Mesenchymal stem cell (in vitro differentiated cells and primary cell): ENCODE results near the gene MROH8.
A peak's percentile ranks its signal among the peaks of the same experiment; 100 is the strongest.

Experiments used
- DNase-seq: peaks from one replicate; pipeline ENCODE4 v3.0.0-alpha.2; 2013
- H2AFZ ChIP-seq: one replicate; pipeline ENCODE4 v1.6.1; 2013; ENCODE audit warnings: low read depth, mild to moderate bottlenecking, control low read depth, inconsistent platforms, low read length, moderate library complexity
- H2AK5ac ChIP-seq: 2 replicates; pipeline ENCODE4 v1.6.1; 2013; ENCODE audit warnings: low read length, moderate library complexity, mild to moderate bottlenecking, inconsistent platforms; ENCODE audit not compliant: severe bottlenecking
- H2BK120ac ChIP-seq: one replicate; pipeline ENCODE4 v1.6.1; 2013; ENCODE audit warnings: low read depth, mild to moderate bottlenecking, inconsistent platforms, low read length, moderate library complexity
- H2BK12ac ChIP-seq, 2 experiments: one replicate each; pipeline ENCODE4 v1.6.1; 2013; ENCODE audit warnings: inconsistent platforms in 2 of 2, low read length in 2 of 2, mild to moderate bottlenecking in 2 of 2, moderate library complexity in 2 of 2, control low read depth in 1 of 2
- H2BK15ac ChIP-seq: one replicate; pipeline ENCODE4 v1.6.1; 2013; ENCODE audit warnings: mild to moderate bottlenecking, low read depth, inconsistent platforms; ENCODE audit not compliant: poor library complexity, severe bottlenecking
- H2BK5ac ChIP-seq: 2 replicates; pipeline ENCODE4 v1.6.1; 2013; ENCODE audit warnings: low read depth, mild to moderate bottlenecking, low read length, control low read depth, inconsistent platforms; ENCODE audit not compliant: poor library complexity, severe bottlenecking
- H3K14ac ChIP-seq, 2 experiments: one replicate each; pipeline ENCODE4 v1.6.1; 2013; ENCODE audit warnings: inconsistent platforms in 2 of 2, low read length in 2 of 2, control low read depth in 1 of 2, mild to moderate bottlenecking in 1 of 2, moderate library complexity in 1 of 2
- H3K18ac ChIP-seq, 2 experiments: one replicate each; pipeline ENCODE4 v1.6.1; 2013; ENCODE audit warnings: inconsistent platforms in 2 of 2, low read length in 2 of 2, control low read depth in 1 of 2, low read depth in 1 of 2, mild to moderate bottlenecking in 1 of 2
- H3K23ac ChIP-seq, 2 experiments: one replicate each; pipeline ENCODE4 v1.6.1; 2013; ENCODE audit warnings: inconsistent platforms in 2 of 2, low read length in 2 of 2, mild to moderate bottlenecking in 2 of 2, moderate library complexity in 2 of 2, control low read depth in 1 of 2
- H3K27ac ChIP-seq: 2 replicates; pipeline ENCODE4 v1.5.1; 2013; ENCODE audit warnings: mild to moderate bottlenecking, moderate library complexity, low read length, control low read depth, inconsistent platforms; ENCODE audit not compliant: poor library complexity, severe bottlenecking
- H3K27me3 ChIP-seq, 2 experiments: 2 replicates each; pipeline versions ENCODE4 v1.6.1 to v1.7.0; 2013; ENCODE audit warnings: low read length in 2 of 2, mild to moderate bottlenecking in 2 of 2, moderate library complexity in 2 of 2, control low read depth in 1 of 2, inconsistent platforms in 1 of 2; ENCODE audit not compliant: control insufficient read depth in 1 of 2, insufficient read depth in 1 of 2
- H3K36me3 ChIP-seq, 2 experiments: 2 replicates each; pipeline versions ENCODE4 v1.6.1 to v1.7.0; 2013; ENCODE audit warnings: low read length in 2 of 2, control low read depth in 1 of 2, inconsistent platforms in 1 of 2, low read depth in 1 of 2, mild to moderate bottlenecking in 1 of 2; ENCODE audit not compliant: insufficient read depth in 2 of 2, control insufficient read depth in 1 of 2
- H3K4ac ChIP-seq, 2 experiments: one replicate each; pipeline ENCODE4 v1.6.1; 2013; ENCODE audit warnings: inconsistent platforms in 2 of 2, low read length in 2 of 2, mild to moderate bottlenecking in 2 of 2, moderate library complexity in 2 of 2, control low read depth in 1 of 2, low read depth in 1 of 2
- H3K4me1 ChIP-seq: 2 replicates; pipeline ENCODE4 v1.6.1; 2013; ENCODE audit warnings: low read depth, low read length, control low read depth; ENCODE audit not compliant: control insufficient read depth, insufficient read depth
- H3K4me2 ChIP-seq: 2 replicates; pipeline ENCODE4 v1.6.1; 2013; ENCODE audit warnings: low read length, mild to moderate bottlenecking, inconsistent platforms; ENCODE audit not compliant: poor library complexity, severe bottlenecking
- H3K4me3 ChIP-seq, 2 experiments: 2 replicates each; pipeline versions ENCODE4 v1.5.1 to v1.7.0; 2013; ENCODE audit warnings: low read length in 2 of 2, mild to moderate bottlenecking in 2 of 2, control low read depth in 1 of 2, low read depth in 1 of 2; ENCODE audit not compliant: insufficient read depth in 1 of 2
- H3K79me1 ChIP-seq: replicated peaks from 2 replicates; pipeline ENCODE4 v1.6.1; 2013; ENCODE audit warnings: mild to moderate bottlenecking, control low read depth, low read length, inconsistent platforms; ENCODE audit not compliant: poor library complexity, severe bottlenecking
- H3K9ac ChIP-seq: 2 replicates; pipeline ENCODE4 v1.7.0; 2013; ENCODE audit warnings: mild to moderate bottlenecking, low read length, moderate library complexity
- H3K9me3 ChIP-seq: 2 replicates; pipeline ENCODE4 v1.7.0; 2013; ENCODE audit warnings: mild to moderate bottlenecking, low read length; ENCODE audit not compliant: control insufficient read depth
- H4K8ac ChIP-seq: one replicate; pipeline ENCODE4 v1.6.1; 2013; ENCODE audit warnings: inconsistent platforms, mild to moderate bottlenecking, low read length, moderate library complexity
- H4K91ac ChIP-seq: one replicate; pipeline ENCODE4 v1.6.1; 2013; ENCODE audit warnings: mild to moderate bottlenecking, low read length, inconsistent platforms
- WGBS: methylation state at CpG from one replicate; pipeline ENCODE4 v1.1.7; 2013; ENCODE audit warnings: mixed read lengths; 5-methylcytosine and 5-hydroxymethylcytosine counted together

The MROH8 gene

DNA sequence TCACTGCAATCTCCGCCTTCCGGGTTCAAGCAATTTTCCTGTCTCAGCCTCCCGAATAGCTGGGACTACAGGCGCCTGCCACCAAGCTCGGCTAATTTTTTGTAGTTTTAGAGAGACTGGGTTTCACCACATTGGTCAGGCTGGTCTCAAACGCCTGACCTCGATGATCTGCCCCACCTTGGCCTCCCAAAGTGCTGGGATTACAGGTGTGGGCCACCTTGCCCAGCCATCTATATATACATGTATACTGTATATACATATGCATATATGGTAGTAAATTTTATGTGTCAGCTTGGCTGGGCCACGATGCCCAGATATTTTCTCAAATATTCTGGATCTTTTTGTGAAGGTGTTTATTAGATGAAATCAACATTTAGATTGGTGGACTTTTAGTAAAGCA, 102.3 kb downstream of the MROH8 start:
- no peak overlapping the region for H3K23ac ChIP-seq
- no peak overlapping the region for H2BK15ac ChIP-seq
- peaks cover 21% of the 10 kb centered on the region for H3K79me1 ChIP-seq
- no peak overlapping the region for H2BK5ac ChIP-seq
- no peaks in the 10 kb centered on the region for H3K4me1 ChIP-seq
- H3K27me3 ChIP-seq = no peaks in the 10 kb centered on the region
- no peak overlapping the region for H4K8ac ChIP-seq
- H4K91ac ChIP-seq = no peak overlapping the region
- H3K36me3 ChIP-seq = no peaks in the 10 kb centered on the region
- no peak overlapping the region for H2BK12ac ChIP-seq
- no peak for DNase-seq
- no peak overlapping the region for H2AK5ac ChIP-seq
- H3K4me2 ChIP-seq = no peak overlapping the region
- H3K18ac ChIP-seq = no peak overlapping the region
- H3K4me3 ChIP-seq = no peak overlapping the region
- 99% methylated on average over 6 of the region's 8 CpGs for WGBS
- H3K9ac ChIP-seq = no peak overlapping the region
- no peak overlapping the region for H2BK120ac ChIP-seq
- no peak overlapping the region for H3K4ac ChIP-seq
- H3K14ac ChIP-seq = no peak overlapping the region
- H2AFZ ChIP-seq = no peak overlapping the region
- H3K9me3 ChIP-seq = no peaks in the 10 kb centered on the region
- H3K27ac ChIP-seq = no peak overlapping the region

- Histone ChIP-seq H2BK5ac (no peak overlapping the region), H2BK12ac (no peak overlapping the region), H4K91ac (no peak overlapping the region), H2AFZ (no peak overlapping the region), H3K9me3 (no peaks in the 10 kb centered on the region), H2AK5ac (no peak overlapping the region), H3K27me3 (no peaks in the 10 kb centered on the region), H2BK15ac (no peak overlapping the region), H3K36me3 (no peaks in the 10 kb centered on the region), H3K4ac (no peak overlapping the region), H3K23ac (no peak overlapping the region), H3K18ac (no peak overlapping the region), H3K79me1 (peaks cover 17% of the 10 kb centered on the region), H3K27ac (no peak overlapping the region), H3K9ac (no peak overlapping the region), H4K8ac (no peak overlapping the region), H3K4me3 (no peak overlapping the region), H3K4me1 (peaks cover 3% of the 10 kb centered on the region), H3K4me2 (no peak overlapping the region), H3K14ac (no peak overlapping the region), H2BK120ac (no peak overlapping the region)
- peak; percentile 71 for DNase-seq
- WGBS = 67% methylated on average over 2 of the region's 3 CpGs
Observed at GRCh38 chr20:37075932-37076685, 103.2 kb downstream of the MROH8 start.

GRCh38 chr20:37072293-37073196, 106.8 kb downstream of the MROH8 start:
- Histone ChIP-seq H2AK5ac (no peak overlapping the region), H2BK12ac (no peak overlapping the region), H3K4ac (no peak overlapping the region), H2BK120ac (no peak overlapping the region), H2BK15ac (no peak overlapping the region), H2AFZ (no peak overlapping the region), H4K8ac (no peak overlapping the region), H3K27me3 (no peaks in the 10 kb centered on the region), H3K23ac (no peak overlapping the region), H3K18ac (peak overlapping the region in 1 of 2 experiments; percentile 43), H4K91ac (no peak overlapping the region), H3K27ac (no peak overlapping the region), H3K36me3 (no peaks in the 10 kb centered on the region), H3K4me1 (peaks cover 3% of the 10 kb centered on the region), H3K9me3 (no peaks in the 10 kb centered on the region), H3K4me3 (no peak overlapping the region), H3K14ac (no peak overlapping the region), H2BK5ac (no peak overlapping the region), H3K9ac (no peak overlapping the region), H3K79me1 (peaks cover 12% of the 10 kb centered on the region), H3K4me2 (no peak overlapping the region)
- no peak for DNase-seq
- WGBS = over 99% methylated on average over 10 of the region's 17 CpGs

DNA sequence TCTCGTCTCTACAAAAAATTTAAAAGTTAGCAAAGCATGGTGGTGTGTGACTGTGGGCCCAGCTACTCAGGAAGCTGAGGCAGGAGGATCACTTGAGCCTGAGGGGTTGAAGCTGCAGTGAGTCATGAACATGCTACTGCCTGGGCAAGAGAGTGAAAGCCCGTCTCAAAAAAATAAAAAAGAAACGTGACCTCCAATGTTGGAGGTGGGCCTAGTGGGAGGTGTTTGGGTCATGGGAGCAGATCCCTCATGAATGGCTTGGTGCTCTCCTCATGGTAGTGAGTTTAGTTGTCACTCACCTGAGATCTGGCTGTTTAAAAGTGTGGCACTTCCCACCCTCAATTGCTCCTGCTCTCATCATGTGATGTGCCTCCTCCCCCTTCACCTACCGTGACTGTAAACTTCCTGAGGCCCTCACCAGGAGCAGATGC, 107.9 kb downstream of the MROH8 start:
- Histone ChIP-seq H3K9me3 (no peaks in the 10 kb centered on the region), H2AK5ac (no peak overlapping the region), H2AFZ (no peak overlapping the region), H3K18ac (peak overlapping the region in 1 of 2 experiments; percentile 26), H3K14ac (no peak overlapping the region), H3K23ac (no peak overlapping the region), H2BK5ac (no peak overlapping the region), H2BK15ac (no peak overlapping the region), H3K4me3 (no peak overlapping the region), H4K91ac (peak overlapping the region; percentile 73), H2BK12ac (no peak overlapping the region), H3K9ac (no peak overlapping the region), H4K8ac (peak overlapping the region; percentile 59), H3K4me2 (no peak overlapping the region), H3K79me1 (peaks cover 9% of the 10 kb centered on the region), H3K36me3 (peaks cover 0 to 2% of the 10 kb centered on the region in 2 experiments), H3K27ac (no peak overlapping the region), H3K4me1 (peaks cover 3% of the 10 kb centered on the region), H3K27me3 (no peaks in the 10 kb centered on the region), H2BK120ac (no peak overlapping the region), H3K4ac (peak overlapping the region in 1 of 2 experiments; percentile 5)
- DNase-seq = peak; percentile 81
- 27% methylated on average over 4 of the region's 4 CpGs for WGBS
